Chondrocyte (in vitro differentiated cells): ENCODE measurements around the gene ZNF442. TPM values are rescaled to one million over a fixed set of nuclear protein-coding genes. Genes with fewer than 3 reads are reported as not detected.

Experiments used
- DNase-seq: peaks from one replicate; pipeline ENCODE4 v3.0.0; 2021; ENCODE audit warnings: mixed read lengths, low spot score
- H3K27ac Mint-ChIP-seq: one replicate; pipeline ENCODE4 v1.8.0; 2021; ENCODE audit warnings: mild to moderate bottlenecking, moderate library complexity, mixed read lengths; ENCODE audit not compliant: unreplicated experiment
- H3K27me3 Mint-ChIP-seq: 2 replicates; pipeline ENCODE4 v1.8.0; 2021; ENCODE audit warnings: low read depth, mixed read lengths
- H3K36me3 Mint-ChIP-seq: 2 replicates; pipeline ENCODE4 v1.8.0; 2021; ENCODE audit warnings: low read depth, mixed read lengths
- H3K4me1 Mint-ChIP-seq: 2 replicates; pipeline ENCODE4 v1.8.0; 2021; ENCODE audit warnings: low read depth, mild to moderate bottlenecking, mixed read lengths
- H3K4me3 Mint-ChIP-seq: one replicate; pipeline ENCODE4 v1.8.0; 2021; ENCODE audit warnings: mild to moderate bottlenecking, moderate library complexity, mixed read lengths; ENCODE audit not compliant: unreplicated experiment
- H3K9me3 Mint-ChIP-seq: 2 replicates; pipeline ENCODE4 v1.8.0; 2021; ENCODE audit warnings: low read depth, mixed read lengths
- CTCF ChIP-seq: fragments of 200-600 bp; sonication (generic); IDR thresholded peaks from 2 replicates; pipeline ENCODE4 v1.5.0; 2021; ENCODE audit warnings: antibody characterized with exemption, mild to moderate bottlenecking, moderate library complexity
- total RNA-seq: library from RNA; stranded (reverse); gene quantifications from 3 replicates; pipeline ENCODE4 v1.2.1, GENCODE V29; 2021

Gene ZNF442
- total RNA-seq, 1 donor from 2014 or later, result 3.3 TPM

GRCh38 chr19:12353375-12353774 is 12.1 kb downstream of the ZNF442 start:
- no peak for DNase-seq
- Mint-ChIP-seq H3K27ac (no peak overlapping the region), H3K4me3 (no peak overlapping the region), H3K27me3 (no peaks in the 10 kb centered on the region), H3K4me1 (no peaks in the 10 kb centered on the region), H3K9me3 (peaks cover 52% of the 10 kb centered on the region), H3K36me3 (peaks cover 49% of the 10 kb centered on the region)
- no peak for TF ChIP-seq CTCF

- Mint-ChIP-seq H3K27ac (no peak overlapping the region), H3K27me3 (no peaks in the 10 kb centered on the region), H3K4me1 (no peaks in the 10 kb centered on the region), H3K4me3 (no peak overlapping the region), H3K36me3 (peaks cover 61% of the 10 kb centered on the region), H3K9me3 (peaks cover 63% of the 10 kb centered on the region)
- DNase-seq, result no peak
- no peak for TF ChIP-seq CTCF
Measured at GRCh38 chr19:12350890-12351197, 14.6 kb downstream of the ZNF442 start.

GRCh38 chr19:12350185-12350889 is 15.1 kb downstream of the ZNF442 start:
- TF ChIP-seq CTCF, result no peak
- Mint-ChIP-seq H3K4me3 (no peak overlapping the region), H3K36me3 (peaks cover 65% of the 10 kb centered on the region), H3K9me3 (peaks cover 67% of the 10 kb centered on the region), H3K4me1 (no peaks in the 10 kb centered on the region), H3K27me3 (no peaks in the 10 kb centered on the region), H3K27ac (no peak overlapping the region)
- no peak for DNase-seq

GRCh38 chr19:12346896-12347295 is 18.6 kb downstream of the ZNF442 start:
- no peak for TF ChIP-seq CTCF
- H3K4me1 Mint-ChIP-seq, result no peaks in the 10 kb centered on the region
- no peaks in the 10 kb centered on the region for H3K27me3 Mint-ChIP-seq
- H3K9me3 Mint-ChIP-seq, result peaks cover 59% of the 10 kb centered on the region
- no peak for DNase-seq
- no peak overlapping the region for H3K27ac Mint-ChIP-seq
- no peak overlapping the region for H3K4me3 Mint-ChIP-seq
- peaks cover 50% of the 10 kb centered on the region for H3K36me3 Mint-ChIP-seq

GRCh38 chr19:12345197-12345596 is 20.3 kb downstream of the ZNF442 start:
- Mint-ChIP-seq H3K4me3 (no peak overlapping the region), H3K36me3 (peaks cover 37% of the 10 kb centered on the region)

More at GRCh38 chr19:12345197-12345596, 20.3 kb downstream of the ZNF442 start:
- no peak for TF ChIP-seq CTCF
- H3K4me1 Mint-ChIP-seq, result no peaks in the 10 kb centered on the region
- H3K27ac Mint-ChIP-seq, result no peak overlapping the region
- DNase-seq, result no peak
- peaks cover 52% of the 10 kb centered on the region for H3K9me3 Mint-ChIP-seq
- H3K27me3 Mint-ChIP-seq, result no peaks in the 10 kb centered on the region
